HG03558 (cell line): ENCODE data around the gene SELL.
"Not testable (repeated sequence)": the region's sequence is repeated elsewhere in the genome, so short reads cannot be mapped to it uniquely, and the experiment has no call there.

Source experiments
- ATAC-seq: cut with Tn5 transposase; IDR thresholded peaks from one replicate; pipeline ENCODE4 v1.9.1; 2021; ENCODE audit warnings: moderate number of reproducible peaks; ENCODE audit not compliant: unreplicated experiment; ENCODE audit errors: extremely low read depth

SELL gene

GRCh38 chr1:169711469-169712308, at the start of gene SELL:
Gene SELL, minus strand, starts transcription at chr1:169711620. Its CDS starts 122 bp downstream, at chr1:169711498.
- peak; percentile 55 for ATAC-seq

- ATAC-seq = no peak
Observed at GRCh38 chr1:169759038-169759437, 47.6 kb upstream of the SELL start.

GRCh38 chr1:169753549-169753948, 42.1 kb upstream of the SELL start:
- no peak for ATAC-seq

GRCh38 chr1:169750041-169750440, 38.6 kb upstream of the SELL start:
- no peak for ATAC-seq

- ATAC-seq = no peak
Observed at GRCh38 chr1:169746550-169746949, 35.1 kb upstream of the SELL start.

GRCh38 chr1:169745015-169745861, 33.8 kb upstream of the SELL start:
- no peak for ATAC-seq

GRCh38 chr1:169741666-169742394, 30.4 kb upstream of the SELL start:
- ATAC-seq = no peak

- no peak for ATAC-seq
Observed at GRCh38 chr1:169739980-169740379, 28.6 kb upstream of the SELL start.

- no peak for ATAC-seq
Observed at GRCh38 chr1:169733924-169734323, 22.5 kb upstream of the SELL start, which contains the start of gene SELE. Gene SELE, minus strand, starts transcription at chr1:169734079. Its CDS starts 467 bp downstream, at chr1:169733612.

- no peak for ATAC-seq
Observed at GRCh38 chr1:169731446-169731845, 20.0 kb upstream of the SELL start.

- ATAC-seq = no peak
Observed at GRCh38 chr1:169729991-169730390, 18.6 kb upstream of the SELL start.

GRCh38 chr1:169727307-169727706, 15.9 kb upstream of the SELL start:
- no peak for ATAC-seq

- ATAC-seq = no peak
Observed at GRCh38 chr1:169726851-169727250, 15.4 kb upstream of the SELL start.

GRCh38 chr1:169725930-169726329, 14.5 kb upstream of the SELL start:
- no peak for ATAC-seq

GRCh38 chr1:169724168-169724567, 12.7 kb upstream of the SELL start:
- ATAC-seq = no peak

- no peak for ATAC-seq
Observed at GRCh38 chr1:169723763-169724162, 12.3 kb upstream of the SELL start.

GRCh38 chr1:169722779-169723178, 11.4 kb upstream of the SELL start:
- ATAC-seq = no peak

GRCh38 chr1:169715100-169715499, 3.7 kb upstream of the SELL start:
- not testable (repeated sequence) for ATAC-seq

- not testable (repeated sequence) for ATAC-seq
Observed at GRCh38 chr1:169713090-169713489, 1.7 kb upstream of the SELL start.

- no peak for ATAC-seq
Observed at GRCh38 chr1:169712309-169712631, 850 bp upstream of the SELL start.

- no peak for ATAC-seq
Observed at GRCh38 chr1:169708647-169709046, 2.8 kb downstream of the SELL start.
